ENCODE data around the gene MAMDC4.

MAMDC4 gene

DNA sequence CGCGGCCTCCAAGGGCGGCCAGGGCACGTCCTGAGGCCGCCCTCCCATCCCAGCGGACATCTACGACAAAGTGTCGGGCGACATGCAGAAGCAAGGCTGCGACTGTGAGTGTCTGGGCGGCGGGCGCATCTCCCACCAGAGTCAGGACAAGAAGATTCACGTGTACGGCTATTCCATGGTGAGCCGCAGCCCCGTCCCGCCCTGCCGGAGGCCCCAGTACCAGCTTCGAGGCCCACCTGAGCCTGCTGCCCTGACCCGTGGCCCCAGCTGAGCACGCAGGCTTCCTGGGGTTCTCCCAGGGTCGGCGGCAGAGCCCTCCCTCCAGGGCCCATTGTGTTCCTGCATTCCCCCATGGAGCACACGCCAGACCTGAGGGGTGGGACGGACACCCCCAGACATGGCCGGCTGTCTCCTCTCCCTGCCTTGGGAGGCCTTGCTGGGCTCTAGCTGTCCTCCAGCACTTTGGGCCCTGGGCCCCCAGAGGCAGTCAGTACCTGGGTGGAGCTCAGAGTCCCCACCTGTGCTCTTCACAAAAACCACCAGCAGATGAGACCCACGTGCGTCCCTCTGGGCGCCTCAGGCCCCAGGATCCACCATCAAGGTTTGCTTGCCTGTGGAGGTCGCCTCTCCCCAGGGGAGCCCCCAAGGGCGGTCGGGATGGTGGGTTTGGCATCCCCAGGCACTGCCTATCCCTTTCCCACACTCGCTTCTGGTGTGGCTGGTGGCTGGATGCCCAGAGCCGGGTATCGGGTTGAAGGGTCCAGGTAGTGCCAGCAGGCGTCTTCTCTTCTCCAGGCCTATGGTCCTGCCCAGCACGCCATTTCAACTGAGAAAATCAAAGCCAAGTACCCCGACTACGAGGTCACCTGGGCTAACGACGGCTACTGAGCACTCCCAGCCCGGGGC is 1.9 kb upstream of the MAMDC4 start:
- DNase-seq = no peak

DNA sequence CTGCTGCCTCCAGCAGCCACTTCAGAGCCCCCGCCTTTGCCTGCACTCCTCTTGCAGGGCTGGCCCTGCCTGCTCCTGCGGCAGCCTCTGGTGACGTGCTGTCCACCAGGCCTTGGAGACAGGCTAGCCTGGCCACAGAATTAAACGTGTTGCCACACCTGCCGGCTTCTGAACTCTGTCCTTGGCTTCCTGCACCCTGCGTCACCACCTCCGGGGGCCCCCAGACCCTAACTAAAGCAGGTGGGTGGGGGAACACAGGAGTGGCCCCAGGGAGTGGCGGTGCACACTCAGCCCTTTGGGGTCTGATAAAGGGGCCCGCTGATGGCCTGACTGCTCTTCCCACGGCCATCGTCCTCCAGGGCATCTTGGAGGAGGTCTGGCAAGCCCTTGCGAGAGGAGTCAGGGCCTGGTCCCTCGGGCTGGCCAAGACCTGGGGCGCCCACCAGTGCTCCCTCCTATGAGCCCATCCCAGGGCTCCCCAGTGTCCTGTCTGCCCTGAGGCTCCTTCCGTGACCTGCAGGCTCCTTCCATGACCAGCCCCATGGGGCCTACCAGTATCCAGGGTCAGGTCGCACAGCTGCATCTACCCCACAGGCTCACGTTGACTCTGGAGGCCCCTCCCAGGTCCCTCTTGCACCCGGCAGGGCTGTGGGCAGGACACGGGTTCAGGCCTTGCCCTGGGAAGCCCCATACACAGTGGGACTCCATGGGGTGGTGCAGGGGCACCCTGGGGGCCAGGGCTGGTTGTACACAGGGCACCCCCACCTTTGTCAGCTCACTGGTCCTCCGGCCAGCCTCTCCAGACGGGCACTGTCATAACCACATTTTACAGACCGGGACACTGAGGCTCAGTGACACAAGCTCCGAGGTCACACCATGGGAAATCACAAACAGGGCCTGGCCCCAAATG is 1.0 kb upstream of the MAMDC4 start:
- DNase-seq = no peak

- no peak for DNase-seq
Observed at GRCh38 chr9:136852664-136853595, 784 bp downstream of the MAMDC4 start.

DNA sequence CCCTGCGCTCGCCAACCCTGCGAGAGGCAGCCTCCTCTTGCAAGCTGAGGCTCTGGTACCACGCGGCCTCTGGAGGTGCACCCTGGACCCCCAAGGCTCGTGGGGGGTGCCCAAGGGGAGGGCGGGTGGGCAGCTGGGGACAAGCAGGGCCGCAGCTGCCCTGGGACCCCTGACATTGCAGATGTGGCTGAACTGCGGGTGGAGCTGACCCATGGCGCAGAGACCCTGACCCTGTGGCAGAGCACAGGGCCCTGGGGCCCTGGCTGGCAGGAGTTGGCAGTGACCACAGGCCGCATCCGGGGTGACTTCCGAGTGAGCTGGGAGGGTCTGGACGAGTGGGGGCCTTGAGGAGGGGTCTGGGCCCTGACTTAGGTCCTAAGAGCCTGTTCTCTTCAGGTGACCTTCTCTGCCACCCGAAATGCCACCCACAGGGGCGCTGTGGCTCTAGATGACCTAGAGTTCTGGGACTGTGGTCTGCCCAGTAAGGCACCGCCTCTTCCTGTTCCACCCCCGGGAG is 1.5 kb downstream of the MAMDC4 start:
- DNase-seq = peak; percentile 15

- DNase-seq = peak; percentile 17
Observed at GRCh38 chr9:136854113-136854841, 2.1 kb downstream of the MAMDC4 start.

- peak; percentile 12 for DNase-seq
Observed at GRCh38 chr9:136854842-136855460, 2.8 kb downstream of the MAMDC4 start.

GRCh38 chr9:136855461-136856078 is 3.4 kb downstream of the MAMDC4 start:
- peak; percentile 16 for DNase-seq

GRCh38 chr9:136856079-136856476 is 3.9 kb downstream of the MAMDC4 start:
- DNase-seq = peak; percentile 11

- peak; percentile 19 for DNase-seq
Observed at GRCh38 chr9:136856541-136857141, 4.5 kb downstream of the MAMDC4 start.

GRCh38 chr9:136857166-136857565 is 5.0 kb downstream of the MAMDC4 start:
- peak; percentile 17 for DNase-seq

- peak; percentile 20 for DNase-seq
Observed at GRCh38 chr9:136857581-136858412, 5.7 kb downstream of the MAMDC4 start.

DNA sequence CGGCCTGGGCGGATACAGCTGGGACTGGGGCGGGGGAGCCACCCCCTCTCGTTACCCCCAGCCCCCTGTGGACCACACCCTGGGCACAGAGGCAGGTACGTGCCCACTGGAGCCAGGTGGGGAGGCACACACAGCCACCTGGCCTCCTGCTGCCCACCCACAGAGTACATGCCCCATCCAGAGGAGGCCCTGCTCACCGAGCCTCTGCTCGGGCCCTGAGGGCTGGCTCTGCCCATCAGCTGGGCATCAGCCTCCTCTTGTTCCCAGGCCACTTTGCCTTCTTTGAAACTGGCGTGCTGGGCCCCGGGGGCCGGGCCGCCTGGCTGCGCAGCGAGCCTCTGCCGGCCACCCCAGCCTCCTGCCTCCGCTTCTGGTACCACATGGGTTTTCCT is 6.3 kb downstream of the MAMDC4 start:
- no peak for DNase-seq

DNA sequence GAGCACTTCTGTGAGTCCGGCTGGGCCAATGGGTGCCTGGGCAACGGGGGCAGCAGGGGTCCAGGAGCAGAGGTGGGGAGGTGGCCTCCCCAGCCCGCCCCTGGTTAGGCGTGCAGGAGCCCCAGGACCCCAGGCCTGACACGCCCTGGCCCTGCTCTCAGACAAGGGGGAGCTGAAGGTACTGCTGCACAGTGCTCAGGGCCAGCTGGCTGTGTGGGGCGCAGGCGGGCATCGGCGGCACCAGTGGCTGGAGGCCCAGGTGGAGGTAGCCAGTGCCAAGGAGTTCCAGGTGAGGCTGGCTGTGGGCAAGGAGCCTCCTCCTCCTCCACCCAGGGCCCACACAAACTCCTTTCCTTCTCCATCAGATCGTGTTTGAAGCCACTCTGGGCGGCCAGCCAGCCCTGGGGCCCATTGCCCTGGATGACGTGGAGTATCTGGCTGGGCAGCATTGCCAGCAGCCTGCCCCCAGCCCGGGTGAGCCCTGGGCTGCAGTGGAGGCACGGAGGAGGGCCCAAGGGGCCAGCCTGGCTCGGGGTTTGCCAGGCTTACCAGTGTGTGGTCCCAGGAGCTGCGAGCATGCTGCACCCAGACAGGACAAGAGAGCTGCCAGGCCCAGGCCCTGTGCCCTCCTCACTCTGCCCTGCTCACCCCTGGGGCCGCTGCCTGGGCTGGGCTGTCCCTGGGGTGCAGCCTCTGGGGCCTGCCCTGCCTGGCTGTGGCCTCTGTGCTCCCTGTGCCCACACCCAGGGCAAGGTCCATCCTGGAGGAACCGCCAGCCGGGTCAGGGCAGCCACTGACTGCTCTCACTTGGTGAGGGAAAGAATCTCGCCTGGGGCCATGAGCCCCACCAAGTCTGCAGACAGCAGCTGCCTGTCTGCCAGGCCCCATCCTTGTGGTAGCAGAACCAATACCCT is 7.0 kb downstream of the MAMDC4 start:
- DNase-seq = peak; percentile 21

DNA sequence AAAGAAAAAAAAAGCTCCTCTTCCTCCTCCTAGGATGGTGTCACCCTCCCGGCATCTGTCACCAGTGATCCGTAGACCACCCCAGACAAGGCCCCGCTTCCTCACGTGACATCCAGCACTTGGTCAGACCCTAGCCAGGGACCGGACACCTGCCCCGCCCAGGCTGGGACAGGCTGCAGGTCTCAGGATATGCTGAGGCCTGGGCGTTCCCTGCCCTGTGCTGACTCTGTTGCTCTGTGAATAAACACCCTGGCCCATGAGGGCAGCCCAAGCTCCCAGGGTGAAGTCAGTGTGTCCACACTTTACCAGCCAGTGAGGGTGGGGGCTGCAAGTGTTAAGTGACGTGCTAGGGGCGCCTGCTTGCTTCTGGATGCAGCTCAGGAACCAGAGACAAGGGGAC is 8.4 kb downstream of the MAMDC4 start:
- DNase-seq = peak; percentile 17

DNA sequence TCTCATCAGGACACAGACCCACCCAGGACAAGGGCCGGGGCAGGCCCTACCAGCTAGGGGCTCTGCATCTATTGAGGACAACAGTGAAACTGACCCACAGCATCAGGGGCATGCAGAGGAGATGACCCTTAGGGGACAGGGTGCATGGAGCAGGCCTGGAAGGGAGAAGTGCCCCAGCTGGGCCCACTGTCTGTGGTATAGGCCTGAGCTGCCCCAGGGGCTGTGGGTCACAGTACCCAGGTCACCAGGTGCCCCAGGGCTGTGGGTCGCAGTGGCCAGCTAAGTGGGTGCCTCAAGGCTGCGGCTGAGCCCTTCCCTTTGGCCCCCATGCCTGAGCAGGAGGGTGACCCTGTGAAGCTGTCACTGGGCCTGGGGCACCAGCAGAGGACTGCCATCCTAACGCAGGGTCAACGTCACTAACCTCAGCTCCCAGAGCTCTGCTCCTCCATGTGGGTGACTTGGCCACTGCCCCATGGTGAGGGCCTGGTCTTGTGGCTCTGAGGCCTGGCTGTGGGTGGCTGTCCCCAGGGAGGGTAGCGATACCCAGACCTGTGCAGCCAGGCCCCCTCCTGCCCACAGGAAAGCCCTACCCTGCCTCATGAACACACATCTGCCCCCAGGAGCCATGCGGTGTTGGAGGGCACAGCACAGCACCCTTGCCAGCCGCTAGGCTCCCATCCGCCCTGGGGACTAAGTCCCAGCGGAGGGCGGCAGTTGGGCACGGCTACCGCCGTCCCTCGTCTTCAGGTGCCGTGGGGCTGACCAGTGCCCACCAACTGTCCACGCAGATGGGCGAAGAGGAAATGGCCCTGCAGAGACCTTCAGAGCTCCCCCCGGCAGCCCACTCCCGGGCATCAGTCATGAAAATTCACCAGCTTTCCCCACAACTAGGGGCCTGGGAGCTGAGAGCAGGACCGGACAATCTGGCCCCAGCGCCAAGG is 9.1 kb downstream of the MAMDC4 start:
- peak; percentile 12 for DNase-seq

DNA sequence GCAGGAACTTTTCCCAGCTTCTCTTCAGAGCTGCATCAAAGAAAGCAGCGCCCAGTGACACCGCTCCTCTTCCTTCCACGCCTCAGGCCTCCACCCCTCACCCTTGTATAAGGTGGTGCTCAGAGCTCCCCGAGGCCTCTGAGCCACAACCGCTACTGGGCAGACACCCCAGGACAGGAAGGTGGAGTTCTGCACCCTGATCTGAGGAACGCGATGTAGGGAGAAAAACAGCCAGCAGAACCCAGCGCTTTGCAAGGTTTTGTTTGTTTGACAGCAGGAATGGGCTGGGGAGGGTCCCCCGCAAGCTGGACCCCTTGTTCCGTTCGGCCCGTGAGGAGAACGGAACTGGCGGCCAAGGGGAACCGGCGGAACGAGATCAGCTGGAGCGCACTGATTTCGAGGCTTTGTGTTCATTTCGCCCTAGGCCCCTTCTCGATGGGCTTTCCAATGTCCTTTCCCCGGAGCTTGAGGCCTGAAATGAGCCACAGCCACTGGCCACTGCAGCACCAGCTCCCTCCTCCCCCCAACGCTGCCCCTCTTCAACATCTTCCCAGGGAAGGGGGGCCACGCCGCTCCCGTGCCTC is 9.8 kb downstream of the MAMDC4 start:
- DNase-seq = no peak
